Stimulated activated naive CD8-positive, alpha-beta T cell treated with anti-CD3 and anti-CD28 coated beads, Interleukin-15, Interleukin-2, amounts not matched to agents 100 ng/mL and 50 ng/mL, for 24 hours (primary cell): ENCODE data around the gene TPRG1.

Experiments used
- H3K27ac Mint-ChIP-seq: one replicate; pipeline ENCODE4 v1.8.0; 2021; ENCODE audit warnings: mild to moderate bottlenecking, mixed read lengths
- H3K27me3 Mint-ChIP-seq: one replicate; pipeline ENCODE4 v1.8.0; 2021; ENCODE audit warnings: mixed read lengths
- H3K36me3 Mint-ChIP-seq: one replicate; pipeline ENCODE4 v1.8.0; 2021; ENCODE audit warnings: low read depth, mixed read lengths
- H3K4me1 Mint-ChIP-seq: one replicate; pipeline ENCODE4 v1.8.0; 2021; ENCODE audit warnings: low read depth, mixed read lengths
- H3K4me3 Mint-ChIP-seq: one replicate; pipeline ENCODE4 v1.8.0; 2021; ENCODE audit warnings: mild to moderate bottlenecking, mixed read lengths
- H3K9me3 Mint-ChIP-seq: one replicate; pipeline ENCODE4 v1.8.0; 2021; ENCODE audit warnings: mixed read lengths

TPRG1 gene

GRCh38 chr3:189295089-189295488 is 123.3 kb downstream of the TPRG1 start:
- Mint-ChIP-seq H3K27ac (no peak overlapping the region), H3K27me3 (no peaks in the 10 kb centered on the region), H3K36me3 (no peaks in the 10 kb centered on the region), H3K9me3 (peaks cover 5% of the 10 kb centered on the region), H3K4me1 (peaks cover 36% of the 10 kb centered on the region), H3K4me3 (no peak overlapping the region)

- H3K36me3 Mint-ChIP-seq: no peaks in the 10 kb centered on the region
- peaks cover 37% of the 10 kb centered on the region for H3K4me1 Mint-ChIP-seq
- no peaks in the 10 kb centered on the region for H3K9me3 Mint-ChIP-seq
- H3K27me3 Mint-ChIP-seq: no peaks in the 10 kb centered on the region
- no peak overlapping the region for H3K4me3 Mint-ChIP-seq
- no peak overlapping the region for H3K27ac Mint-ChIP-seq
Observed at GRCh38 chr3:189297932-189298331, 126.2 kb downstream of the TPRG1 start.

GRCh38 chr3:189298469-189299375 is 127.0 kb downstream of the TPRG1 start:
- no peak overlapping the region for H3K4me3 Mint-ChIP-seq
- no peaks in the 10 kb centered on the region for H3K9me3 Mint-ChIP-seq
- peaks cover 43% of the 10 kb centered on the region for H3K4me1 Mint-ChIP-seq
- H3K27me3 Mint-ChIP-seq: no peaks in the 10 kb centered on the region
- H3K36me3 Mint-ChIP-seq: peaks cover 2% of the 10 kb centered on the region
- H3K27ac Mint-ChIP-seq: peak overlapping the region; percentile 77

- peaks cover 59% of the 10 kb centered on the region for H3K4me1 Mint-ChIP-seq
- H3K36me3 Mint-ChIP-seq: peaks cover 5% of the 10 kb centered on the region
- peak overlapping the region; percentile 1 for H3K27ac Mint-ChIP-seq
- H3K27me3 Mint-ChIP-seq: no peaks in the 10 kb centered on the region
- H3K9me3 Mint-ChIP-seq: no peaks in the 10 kb centered on the region
- no peak overlapping the region for H3K4me3 Mint-ChIP-seq
Observed at GRCh38 chr3:189300345-189300744, 128.6 kb downstream of the TPRG1 start.

GRCh38 chr3:189301479-189301878 is 129.7 kb downstream of the TPRG1 start:
- Mint-ChIP-seq H3K9me3 (no peaks in the 10 kb centered on the region), H3K4me1 (peaks cover 63% of the 10 kb centered on the region), H3K4me3 (no peak overlapping the region), H3K36me3 (peaks cover 5% of the 10 kb centered on the region), H3K27me3 (no peaks in the 10 kb centered on the region), H3K27ac (no peak overlapping the region)

- peaks cover 73% of the 10 kb centered on the region for H3K4me1 Mint-ChIP-seq
- H3K4me3 Mint-ChIP-seq: no peak overlapping the region
- H3K27me3 Mint-ChIP-seq: no peaks in the 10 kb centered on the region
- no peaks in the 10 kb centered on the region for H3K9me3 Mint-ChIP-seq
- H3K36me3 Mint-ChIP-seq: peaks cover 5% of the 10 kb centered on the region
- no peak overlapping the region for H3K27ac Mint-ChIP-seq
Observed at GRCh38 chr3:189303584-189303983, 131.8 kb downstream of the TPRG1 start.

- peak overlapping the region; percentile 80 for H3K27ac Mint-ChIP-seq
- H3K36me3 Mint-ChIP-seq: peaks cover 5% of the 10 kb centered on the region
- H3K9me3 Mint-ChIP-seq: no peaks in the 10 kb centered on the region
- H3K27me3 Mint-ChIP-seq: no peaks in the 10 kb centered on the region
- peaks cover 64% of the 10 kb centered on the region for H3K4me1 Mint-ChIP-seq
- H3K4me3 Mint-ChIP-seq: peak overlapping the region; percentile 22
Observed at GRCh38 chr3:189304465-189305351, 132.9 kb downstream of the TPRG1 start.

GRCh38 chr3:189305412-189305811 is 133.6 kb downstream of the TPRG1 start:
- no peaks in the 10 kb centered on the region for H3K9me3 Mint-ChIP-seq
- H3K4me1 Mint-ChIP-seq: peaks cover 60% of the 10 kb centered on the region
- peak overlapping the region; percentile 80 for H3K27ac Mint-ChIP-seq
- peak overlapping the region; percentile 22 for H3K4me3 Mint-ChIP-seq
- peaks cover 5% of the 10 kb centered on the region for H3K36me3 Mint-ChIP-seq
- H3K27me3 Mint-ChIP-seq: no peaks in the 10 kb centered on the region

- no peaks in the 10 kb centered on the region for H3K9me3 Mint-ChIP-seq
Observed at GRCh38 chr3:189307963-189308362, 136.2 kb downstream of the TPRG1 start.

GRCh38 chr3:189308608-189309007 is 136.8 kb downstream of the TPRG1 start:
- peak overlapping the region; percentile 73 for H3K4me3 Mint-ChIP-seq
- peak overlapping the region; percentile 74 for H3K27ac Mint-ChIP-seq

More at GRCh38 chr3:189307963-189308362, 136.2 kb downstream of the TPRG1 start:
- Mint-ChIP-seq H3K36me3 (peaks cover 5% of the 10 kb centered on the region), H3K4me1 (peaks cover 56% of the 10 kb centered on the region), H3K27me3 (no peaks in the 10 kb centered on the region), H3K27ac (peak overlapping the region; percentile 74), H3K4me3 (peak overlapping the region; percentile 73)

GRCh38 chr3:189309400-189309975 is 137.7 kb downstream of the TPRG1 start:
- Mint-ChIP-seq H3K4me3 (peak overlapping the region; percentile 72), H3K9me3 (no peaks in the 10 kb centered on the region), H3K27me3 (no peaks in the 10 kb centered on the region), H3K36me3 (peaks cover 7% of the 10 kb centered on the region), H3K4me1 (peaks cover 43% of the 10 kb centered on the region), H3K27ac (peak overlapping the region; percentile 76)

More at GRCh38 chr3:189308608-189309007, 136.8 kb downstream of the TPRG1 start:
- H3K27me3 Mint-ChIP-seq: no peaks in the 10 kb centered on the region
- H3K36me3 Mint-ChIP-seq: peaks cover 6% of the 10 kb centered on the region
- peaks cover 51% of the 10 kb centered on the region for H3K4me1 Mint-ChIP-seq
- H3K9me3 Mint-ChIP-seq: no peaks in the 10 kb centered on the region

GRCh38 chr3:189311521-189311920 is 139.8 kb downstream of the TPRG1 start:
- H3K4me1 Mint-ChIP-seq: peaks cover 29% of the 10 kb centered on the region
- no peaks in the 10 kb centered on the region for H3K9me3 Mint-ChIP-seq
- H3K27me3 Mint-ChIP-seq: no peaks in the 10 kb centered on the region
- H3K36me3 Mint-ChIP-seq: peaks cover 7% of the 10 kb centered on the region
- H3K27ac Mint-ChIP-seq: no peak overlapping the region
- H3K4me3 Mint-ChIP-seq: peak overlapping the region; percentile 54

- Mint-ChIP-seq H3K4me1 (peaks cover 22% of the 10 kb centered on the region), H3K36me3 (peaks cover 7% of the 10 kb centered on the region), H3K27me3 (no peaks in the 10 kb centered on the region), H3K27ac (no peak overlapping the region), H3K4me3 (no peak overlapping the region), H3K9me3 (no peaks in the 10 kb centered on the region)
Observed at GRCh38 chr3:189312866-189313265, 141.1 kb downstream of the TPRG1 start.

- H3K27me3 Mint-ChIP-seq: no peaks in the 10 kb centered on the region
- H3K9me3 Mint-ChIP-seq: no peaks in the 10 kb centered on the region
- peaks cover 7% of the 10 kb centered on the region for H3K36me3 Mint-ChIP-seq
- no peak overlapping the region for H3K27ac Mint-ChIP-seq
- H3K4me1 Mint-ChIP-seq: peaks cover 22% of the 10 kb centered on the region
- H3K4me3 Mint-ChIP-seq: no peak overlapping the region
Observed at GRCh38 chr3:189316296-189317019, 144.7 kb downstream of the TPRG1 start.
